ENCODE results near the gene PPP2R5A.
"Not testable (repeated sequence)": the region's sequence is repeated elsewhere in the genome, so short reads cannot be mapped to it uniquely, and the experiment has no call there.

GRCh38 chr1:212321031-212321430 is 35.8 kb downstream of the PPP2R5A start:
- TF ChIP-seq CTCF (IDR thresholded peaks at IDR 0.05; ENCODE audit: poor library complexity); EZH2 (IDR thresholded peaks at IDR 0.05; ENCODE audit: borderline replicate concordance): not testable (repeated sequence)
